WTC11 (cell line): Measurements from ENCODE around the gene ZNF205. TPM values are rescaled to one million over a fixed set of nuclear protein-coding genes. Genes with fewer than 3 reads are reported as not detected.
"Not testable (repeated sequence)": the region's sequence is repeated elsewhere in the genome, so short reads cannot be mapped to it uniquely, and the experiment has no call there.

ENCODE experiments used
- ATAC-seq: fragments of 200-7000 bp; cut with Tn5 transposase; 2 replicates; pipeline ENCODE4 v1.10.0; 2021; ENCODE audit warnings: mild to moderate bottlenecking, moderate library complexity
- CTCF ChIA-PET: fragments of 300-600 bp; sonication (Branson Sonifier 250); formaldehyde crosslinking; loops from one replicate; lab custom pipeline; 2021; ENCODE audit warnings: antibody characterized with exemption; lab: Charles Lee
- POLR2A ChIA-PET: fragments of 350-600 bp; sonication (Branson Sonifier 250); formaldehyde crosslinking; loops from one replicate; lab custom pipeline; 2021; ENCODE audit warnings: antibody characterized with exemption; lab: Charles Lee
- DNase-seq: peaks from one replicate; pipeline ENCODE4 v3.0.0; 2021; ENCODE audit warnings: low spot score
- H3K27ac Mint-ChIP-seq: 2 replicates; pipeline ENCODE4 v1.8.0; 2021; ENCODE audit warnings: mixed read lengths
- H3K27me3 Mint-ChIP-seq: 2 replicates; pipeline ENCODE4 v1.8.0; 2021; ENCODE audit warnings: low read depth, mild to moderate bottlenecking, moderate library complexity, mixed read lengths
- H3K36me3 Mint-ChIP-seq: 2 replicates; pipeline ENCODE4 v1.8.0; 2021; ENCODE audit warnings: mixed read lengths
- H3K4me1 Mint-ChIP-seq: 2 replicates; pipeline ENCODE4 v1.8.0; 2022; ENCODE audit warnings: mixed read lengths
- H3K4me3 Mint-ChIP-seq: 2 replicates; pipeline ENCODE4 v1.8.0; 2021; ENCODE audit warnings: mild to moderate bottlenecking, moderate library complexity, mixed read lengths
- H3K9me3 Mint-ChIP-seq: 2 replicates; pipeline ENCODE4 v1.8.0; 2021; ENCODE audit warnings: mixed read lengths
- E2F5 ChIP-seq: sonication (generic); formaldehyde crosslinking; IDR thresholded peaks from 2 replicates; pipeline ENCODE4 v1.8.1; 2022; ENCODE audit warnings: mild to moderate bottlenecking, moderate library complexity, missing genetic modification reagents
- FOXK1 ChIP-seq: sonication (generic); formaldehyde crosslinking; IDR thresholded peaks from 2 replicates; pipeline ENCODE4 v1.8.0; 2022; ENCODE audit warnings: mild to moderate bottlenecking, moderate library complexity, missing genetic modification reagents
- FOXP1 ChIP-seq: sonication (generic); formaldehyde crosslinking; IDR thresholded peaks from 2 replicates; pipeline ENCODE4 v1.8.0; 2022; ENCODE audit warnings: missing genetic modification reagents, mild to moderate bottlenecking, moderate library complexity, borderline replicate concordance
- GRHL2 ChIP-seq: fragments of 250-450 bp; sonication (Bioruptor Pico); IDR thresholded peaks from 2 replicates; pipeline ENCODE4 v1.8.0; 2022; ENCODE audit warnings: mild to moderate bottlenecking, moderate library complexity; ENCODE audit not compliant: insufficient replicate concordance, severe bottlenecking
- HMGA2 ChIP-seq: fragments of 250-450 bp; sonication (Bioruptor Pico); IDR thresholded peaks from 2 replicates; pipeline ENCODE4 v1.4.0; 2021; ENCODE audit warnings: mild to moderate bottlenecking, moderate library complexity
- MLX ChIP-seq: sonication (generic); formaldehyde crosslinking; IDR thresholded peaks from 2 replicates; pipeline ENCODE4 v1.8.1; 2023; ENCODE audit warnings: mild to moderate bottlenecking, missing genetic modification reagents, moderate library complexity
- NR2C2 ChIP-seq: sonication (generic); formaldehyde crosslinking; IDR thresholded peaks from 2 replicates; pipeline ENCODE4 v1.8.0; 2022; ENCODE audit warnings: mild to moderate bottlenecking, missing genetic modification reagents
- NR3C1 ChIP-seq: sonication (generic); formaldehyde crosslinking; conservative IDR thresholded peaks from 2 replicates; pipeline ENCODE4 v1.8.1; 2023; ENCODE audit warnings: low read depth, mild to moderate bottlenecking, missing genetic modification reagents
- OVOL2 ChIP-seq: fragments of 250-450 bp; sonication (Bioruptor Pico); IDR thresholded peaks from 2 replicates; pipeline ENCODE4 v1.9.0; 2021; ENCODE audit warnings: mild to moderate bottlenecking, borderline replicate concordance
- RELA ChIP-seq: sonication (generic); formaldehyde crosslinking; IDR thresholded peaks from 2 replicates; pipeline ENCODE4 v1.8.1; 2022; ENCODE audit warnings: missing genetic modification reagents, mild to moderate bottlenecking, borderline replicate concordance
- ZBTB21 ChIP-seq: sonication (generic); formaldehyde crosslinking; IDR thresholded peaks from 2 replicates; pipeline ENCODE4 v1.8.1; 2023; ENCODE audit warnings: mild to moderate bottlenecking, missing genetic modification reagents, borderline replicate concordance
- ZNF317 ChIP-seq: sonication (generic); formaldehyde crosslinking; IDR thresholded peaks from 2 replicates; pipeline ENCODE4 v1.8.1; 2023; ENCODE audit warnings: low read depth, mild to moderate bottlenecking, moderate library complexity, missing genetic modification reagents, borderline replicate concordance
- ZNF671 ChIP-seq: fragments of 250-450 bp; sonication (Bioruptor Pico); IDR thresholded peaks from 2 replicates; pipeline ENCODE4 v1.8.0; 2021; ENCODE audit warnings: mild to moderate bottlenecking
- total RNA-seq: library from RNA; stranded (reverse); gene quantifications from 3 replicates; pipeline ENCODE4 v1.2.3, GENCODE V29; 2021
- TF ChIP-seq, protein P1 (sequence below): fragments of 200-600 bp; IDR thresholded peaks from 2 replicates; pipeline ENCODE4 v1.8.0; 2022; ENCODE audit warnings: antibody characterized with exemption
- TF ChIP-seq, protein P2 (sequence below): sonication (generic); formaldehyde crosslinking; IDR thresholded peaks from 2 replicates; pipeline ENCODE4 v1.8.0; 2023; ENCODE audit warnings: missing genetic modification reagents, mild to moderate bottlenecking, borderline replicate concordance
- TF ChIP-seq, protein P3 (sequence below): fragments of 250-450 bp; sonication (Bioruptor Pico); IDR thresholded peaks from 2 replicates; pipeline ENCODE4 v2.1.2; 2022; ENCODE audit warnings: mild to moderate bottlenecking, moderate library complexity
- TF ChIP-seq, protein P4 (sequence below): sonication (generic); formaldehyde crosslinking; conservative IDR thresholded peaks from 2 replicates; pipeline ENCODE4 v1.8.1; 2022; ENCODE audit warnings: mild to moderate bottlenecking, missing genetic modification reagents

ZNF205 gene
- total RNA-seq, 1 experiment from 2014 or later: 22.7 TPM

DNA sequence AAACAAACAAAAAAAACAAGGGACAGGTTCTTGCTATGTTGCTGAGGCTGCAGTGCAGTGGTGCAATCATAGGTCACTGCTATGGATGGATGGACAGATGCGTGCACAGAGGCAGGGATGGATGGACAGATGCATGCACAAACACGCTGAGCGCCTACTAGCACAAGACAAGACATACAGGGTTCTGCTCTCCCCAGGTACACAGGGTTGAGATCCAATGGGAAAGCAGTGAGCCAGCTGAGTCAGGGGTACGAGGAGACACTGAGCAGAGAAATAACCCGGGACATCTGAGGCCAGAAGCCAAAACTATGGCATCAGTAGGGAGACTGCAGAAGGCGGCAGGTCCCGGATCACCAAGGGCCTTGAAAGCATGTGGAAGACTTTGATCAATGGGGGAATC lies 40.7 kb upstream of the ZNF205 start:
- no peak for ATAC-seq
- POLR2A ChIA-PET: no interaction called here
- Mint-ChIP-seq H3K36me3 (no peaks in the 10 kb centered on the region), H3K27ac (no peak overlapping the region), H3K4me3 (no peak overlapping the region), H3K27me3 (peaks cover 12% of the 10 kb centered on the region), H3K4me1 (peaks cover 31% of the 10 kb centered on the region), H3K9me3 (no peaks in the 10 kb centered on the region)
- CTCF ChIA-PET: no interaction called here
- DNase-seq: no peak
- TF ChIP-seq OVOL2 (CRISPR knock-in tag) (no peak), MLX (no peak), HMGA2 (CRISPR knock-in tag) (no peak), RELA (no peak), ZBTB21 (CRISPR knock-in tag) (no peak), ZNF671 (CRISPR knock-in tag) (no peak), NR2C2 (CRISPR knock-in tag) (no peak), E2F5 (CRISPR knock-in tag) (no peak), NR3C1 (CRISPR knock-in tag) (no peak), FOXK1 (CRISPR knock-in tag) (no peak), ZNF317 (CRISPR knock-in tag) (no peak), FOXP1 (no peak), GRHL2 (CRISPR knock-in tag) (no peak)
- TF ChIP-seq, protein P1, sequence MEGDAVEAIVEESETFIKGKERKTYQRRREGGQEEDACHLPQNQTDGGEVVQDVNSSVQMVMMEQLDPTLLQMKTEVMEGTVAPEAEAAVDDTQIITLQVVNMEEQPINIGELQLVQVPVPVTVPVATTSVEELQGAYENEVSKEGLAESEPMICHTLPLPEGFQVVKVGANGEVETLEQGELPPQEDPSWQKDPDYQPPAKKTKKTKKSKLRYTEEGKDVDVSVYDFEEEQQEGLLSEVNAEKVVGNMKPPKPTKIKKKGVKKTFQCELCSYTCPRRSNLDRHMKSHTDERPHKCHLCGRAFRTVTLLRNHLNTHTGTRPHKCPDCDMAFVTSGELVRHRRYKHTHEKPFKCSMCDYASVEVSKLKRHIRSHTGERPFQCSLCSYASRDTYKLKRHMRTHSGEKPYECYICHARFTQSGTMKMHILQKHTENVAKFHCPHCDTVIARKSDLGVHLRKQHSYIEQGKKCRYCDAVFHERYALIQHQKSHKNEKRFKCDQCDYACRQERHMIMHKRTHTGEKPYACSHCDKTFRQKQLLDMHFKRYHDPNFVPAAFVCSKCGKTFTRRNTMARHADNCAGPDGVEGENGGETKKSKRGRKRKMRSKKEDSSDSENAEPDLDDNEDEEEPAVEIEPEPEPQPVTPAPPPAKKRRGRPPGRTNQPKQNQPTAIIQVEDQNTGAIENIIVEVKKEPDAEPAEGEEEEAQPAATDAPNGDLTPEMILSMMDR: no peak
- TF ChIP-seq, protein P2, sequence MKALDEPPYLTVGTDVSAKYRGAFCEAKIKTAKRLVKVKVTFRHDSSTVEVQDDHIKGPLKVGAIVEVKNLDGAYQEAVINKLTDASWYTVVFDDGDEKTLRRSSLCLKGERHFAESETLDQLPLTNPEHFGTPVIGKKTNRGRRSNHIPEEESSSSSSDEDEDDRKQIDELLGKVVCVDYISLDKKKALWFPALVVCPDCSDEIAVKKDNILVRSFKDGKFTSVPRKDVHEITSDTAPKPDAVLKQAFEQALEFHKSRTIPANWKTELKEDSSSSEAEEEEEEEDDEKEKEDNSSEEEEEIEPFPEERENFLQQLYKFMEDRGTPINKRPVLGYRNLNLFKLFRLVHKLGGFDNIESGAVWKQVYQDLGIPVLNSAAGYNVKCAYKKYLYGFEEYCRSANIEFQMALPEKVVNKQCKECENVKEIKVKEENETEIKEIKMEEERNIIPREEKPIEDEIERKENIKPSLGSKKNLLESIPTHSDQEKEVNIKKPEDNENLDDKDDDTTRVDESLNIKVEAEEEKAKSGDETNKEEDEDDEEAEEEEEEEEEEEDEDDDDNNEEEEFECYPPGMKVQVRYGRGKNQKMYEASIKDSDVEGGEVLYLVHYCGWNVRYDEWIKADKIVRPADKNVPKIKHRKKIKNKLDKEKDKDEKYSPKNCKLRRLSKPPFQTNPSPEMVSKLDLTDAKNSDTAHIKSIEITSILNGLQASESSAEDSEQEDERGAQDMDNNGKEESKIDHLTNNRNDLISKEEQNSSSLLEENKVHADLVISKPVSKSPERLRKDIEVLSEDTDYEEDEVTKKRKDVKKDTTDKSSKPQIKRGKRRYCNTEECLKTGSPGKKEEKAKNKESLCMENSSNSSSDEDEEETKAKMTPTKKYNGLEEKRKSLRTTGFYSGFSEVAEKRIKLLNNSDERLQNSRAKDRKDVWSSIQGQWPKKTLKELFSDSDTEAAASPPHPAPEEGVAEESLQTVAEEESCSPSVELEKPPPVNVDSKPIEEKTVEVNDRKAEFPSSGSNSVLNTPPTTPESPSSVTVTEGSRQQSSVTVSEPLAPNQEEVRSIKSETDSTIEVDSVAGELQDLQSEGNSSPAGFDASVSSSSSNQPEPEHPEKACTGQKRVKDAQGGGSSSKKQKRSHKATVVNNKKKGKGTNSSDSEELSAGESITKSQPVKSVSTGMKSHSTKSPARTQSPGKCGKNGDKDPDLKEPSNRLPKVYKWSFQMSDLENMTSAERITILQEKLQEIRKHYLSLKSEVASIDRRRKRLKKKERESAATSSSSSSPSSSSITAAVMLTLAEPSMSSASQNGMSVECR: no peak
- TF ChIP-seq, protein P3, sequence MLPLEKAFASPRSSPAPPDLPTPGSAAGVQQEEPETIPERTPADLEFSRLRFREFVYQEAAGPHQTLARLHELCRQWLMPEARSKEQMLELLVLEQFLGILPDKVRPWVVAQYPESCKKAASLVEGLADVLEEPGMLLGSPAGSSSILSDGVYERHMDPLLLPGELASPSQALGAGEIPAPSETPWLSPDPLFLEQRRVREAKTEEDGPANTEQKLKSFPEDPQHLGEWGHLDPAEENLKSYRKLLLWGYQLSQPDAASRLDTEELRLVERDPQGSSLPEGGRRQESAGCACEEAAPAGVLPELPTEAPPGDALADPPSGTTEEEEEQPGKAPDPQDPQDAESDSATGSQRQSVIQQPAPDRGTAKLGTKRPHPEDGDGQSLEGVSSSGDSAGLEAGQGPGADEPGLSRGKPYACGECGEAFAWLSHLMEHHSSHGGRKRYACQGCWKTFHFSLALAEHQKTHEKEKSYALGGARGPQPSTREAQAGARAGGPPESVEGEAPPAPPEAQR (CRISPR knock-in tag): no peak
- TF ChIP-seq, protein P4, sequence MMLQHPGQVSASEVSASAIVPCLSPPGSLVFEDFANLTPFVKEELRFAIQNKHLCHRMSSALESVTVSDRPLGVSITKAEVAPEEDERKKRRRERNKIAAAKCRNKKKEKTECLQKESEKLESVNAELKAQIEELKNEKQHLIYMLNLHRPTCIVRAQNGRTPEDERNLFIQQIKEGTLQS (CRISPR knock-in tag): no peak

GRCh38 chr16:3072148-3072547 lies 40.2 kb upstream of the ZNF205 start:
- ATAC-seq: peak; percentile 19
- H3K4me3 Mint-ChIP-seq, DNase-seq, POLR2A ChIA-PET, CTCF ChIA-PET, H3K9me3 Mint-ChIP-seq, H3K36me3 Mint-ChIP-seq, H3K27ac Mint-ChIP-seq: not testable (repeated sequence)
- Mint-ChIP-seq H3K4me1 (peaks cover 33% of the 10 kb centered on the region), H3K27me3 (peaks cover 12% of the 10 kb centered on the region)

GRCh38 chr16:3072576-3073263 lies 39.7 kb upstream of the ZNF205 start:
- H3K27ac Mint-ChIP-seq, POLR2A ChIA-PET, CTCF ChIA-PET, H3K4me3 Mint-ChIP-seq, H3K36me3 Mint-ChIP-seq, H3K9me3 Mint-ChIP-seq: not testable (repeated sequence)
- DNase-seq (peak; percentile 45), ATAC-seq (peak; percentile 64)
- H3K4me1 Mint-ChIP-seq: peaks cover 35% of the 10 kb centered on the region
- peaks cover 12% of the 10 kb centered on the region for H3K27me3 Mint-ChIP-seq
